Stimulated activated CD8-positive, alpha-beta memory T cell treated with anti-CD3 and anti-CD28 coated beads, Interleukin-4, amount 100 ng/mL, for 48 hours (primary cell): Measurements from ENCODE around the gene ITPRIP.

Source experiments
- DNase-seq: peaks from one replicate; pipeline ENCODE4 v3.0.0-alpha.2; 2020

The ITPRIP gene

GRCh38 chr10:104340111-104340526, 1.9 kb upstream of the ITPRIP start:
- DNase-seq: no peak

DNA sequence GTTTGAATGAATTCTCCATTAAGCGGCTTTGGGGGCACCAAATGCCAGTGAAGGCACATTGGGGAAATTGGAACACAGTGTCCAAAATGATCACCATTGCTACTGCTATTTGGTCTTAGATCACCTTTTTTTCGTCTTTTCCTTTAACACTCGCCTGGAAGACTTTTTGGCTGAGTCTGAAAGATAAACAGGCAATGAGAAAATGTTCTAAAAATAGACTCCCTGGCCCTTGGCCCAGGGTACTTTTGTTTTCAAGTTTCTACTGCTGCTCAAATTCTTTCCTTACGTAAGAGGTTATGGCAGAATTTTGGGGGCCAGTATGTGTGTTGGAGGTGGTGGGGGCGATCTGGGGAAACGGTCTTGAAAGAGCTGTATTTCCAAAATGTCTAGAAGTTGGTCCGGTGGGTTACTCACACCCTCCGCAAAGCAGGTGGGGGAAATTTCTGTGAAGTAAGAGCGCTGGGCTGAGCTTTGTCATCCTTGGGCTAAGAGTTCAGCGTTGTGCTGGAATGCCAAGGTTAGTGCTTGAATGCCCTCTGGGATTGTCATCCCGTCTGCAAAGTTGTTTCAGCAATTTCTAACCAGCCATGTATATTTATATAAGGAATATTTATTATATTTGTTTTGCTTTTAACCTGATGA, 1.3 kb upstream of the ITPRIP start:
- no peak for DNase-seq

DNA sequence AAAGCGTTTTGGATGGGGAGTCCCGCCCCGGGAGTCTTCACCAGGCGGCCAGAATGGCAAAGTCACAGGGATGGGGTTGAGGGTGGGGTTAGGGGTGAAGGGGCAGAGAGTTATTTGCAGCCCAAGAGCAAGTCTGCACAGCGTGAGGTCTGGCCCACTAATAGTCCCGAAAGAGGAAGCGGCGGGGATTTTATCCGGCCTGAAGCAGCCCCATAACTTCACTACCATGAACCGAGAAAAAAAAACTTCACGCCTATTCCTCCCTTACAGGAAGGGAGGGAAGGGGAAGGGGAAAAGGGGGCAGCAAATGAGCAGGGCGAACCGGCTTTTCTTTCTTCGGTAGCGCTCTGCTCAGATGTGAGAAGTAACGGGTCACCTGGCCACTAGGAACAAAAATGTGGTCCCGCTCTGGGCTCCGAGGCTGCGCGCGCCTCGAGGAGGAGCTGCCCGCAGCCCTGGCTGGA, 712 bp downstream of the ITPRIP start:
- DNase-seq: no peak

DNA sequence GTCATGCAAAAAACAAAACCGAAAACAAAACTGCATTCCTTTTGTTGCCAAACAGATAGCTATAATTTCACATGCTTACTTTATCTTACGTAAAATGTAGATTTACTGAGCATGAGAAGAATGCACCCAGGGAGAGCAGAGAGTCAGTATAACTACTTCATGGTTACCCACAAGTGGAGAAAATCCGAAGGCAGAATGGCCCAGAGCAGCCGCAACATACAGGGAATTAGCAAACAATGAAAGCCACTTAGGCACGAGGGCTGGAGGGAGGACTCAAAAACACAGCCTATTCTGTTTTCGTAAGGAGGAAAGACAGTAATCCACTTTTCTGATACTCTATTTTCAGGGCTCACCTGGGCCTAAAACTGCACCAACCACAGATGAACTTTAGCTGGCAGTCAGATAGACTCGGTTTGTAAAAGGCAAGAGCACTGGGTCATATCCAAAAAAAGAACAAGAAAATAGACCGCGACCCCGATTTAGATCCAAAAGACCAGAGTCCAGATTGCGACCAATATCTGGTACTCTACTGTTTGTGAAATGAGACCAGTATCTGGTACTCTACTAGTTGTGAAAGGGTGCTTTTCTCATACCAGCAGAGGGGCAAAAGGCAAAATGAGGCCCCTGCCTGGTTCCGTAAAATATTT, 1.3 kb downstream of the ITPRIP start:
- DNase-seq: peak; percentile 28

GRCh38 chr10:104334965-104335650, 3.2 kb downstream of the ITPRIP start:
- peak; percentile 30 for DNase-seq

GRCh38 chr10:104334561-104334960, 3.7 kb downstream of the ITPRIP start:
- DNase-seq: peak; percentile 14

- DNase-seq: peak; percentile 23
Measured at GRCh38 chr10:104333728-104334373, 4.4 kb downstream of the ITPRIP start.

DNA sequence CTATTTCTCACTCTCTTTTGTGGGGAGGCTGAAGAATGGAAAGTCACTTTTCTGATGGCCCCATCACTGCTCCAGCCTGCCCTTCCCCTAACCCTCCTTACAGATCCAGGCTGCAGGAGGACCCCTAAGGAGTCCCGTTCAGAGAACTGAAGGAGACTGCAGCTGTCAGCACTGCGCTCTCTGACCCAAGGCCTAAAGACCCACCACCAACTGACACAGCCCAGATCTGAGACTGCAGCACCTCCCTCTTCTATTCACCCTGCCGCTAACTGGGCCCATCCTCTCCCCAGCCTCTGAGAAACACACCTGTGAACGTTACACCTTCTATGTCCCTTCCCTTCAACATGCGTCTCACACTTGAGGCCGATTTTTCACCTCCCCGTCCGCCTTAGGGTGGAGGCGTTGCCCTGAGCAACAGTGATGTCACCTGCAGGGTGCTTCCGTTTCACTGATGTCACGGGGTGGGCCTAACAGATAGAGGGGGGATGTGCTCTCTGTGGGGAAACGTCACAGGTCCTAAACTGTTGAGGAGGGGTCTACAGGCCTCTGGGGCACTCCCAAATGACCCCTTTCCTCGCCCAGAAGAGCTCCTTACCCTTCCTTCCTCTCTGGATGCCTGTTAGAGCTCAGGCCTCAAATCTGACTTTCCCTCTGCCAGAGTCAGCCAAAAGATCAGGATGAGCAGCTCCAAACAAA, 5.1 kb downstream of the ITPRIP start:
- peak; percentile 74 for DNase-seq

GRCh38 chr10:104332243-104333031, 5.8 kb downstream of the ITPRIP start:
- DNase-seq: peak; percentile 12

- DNase-seq: no peak
Measured at GRCh38 chr10:104331208-104331838, 6.9 kb downstream of the ITPRIP start.

DNA sequence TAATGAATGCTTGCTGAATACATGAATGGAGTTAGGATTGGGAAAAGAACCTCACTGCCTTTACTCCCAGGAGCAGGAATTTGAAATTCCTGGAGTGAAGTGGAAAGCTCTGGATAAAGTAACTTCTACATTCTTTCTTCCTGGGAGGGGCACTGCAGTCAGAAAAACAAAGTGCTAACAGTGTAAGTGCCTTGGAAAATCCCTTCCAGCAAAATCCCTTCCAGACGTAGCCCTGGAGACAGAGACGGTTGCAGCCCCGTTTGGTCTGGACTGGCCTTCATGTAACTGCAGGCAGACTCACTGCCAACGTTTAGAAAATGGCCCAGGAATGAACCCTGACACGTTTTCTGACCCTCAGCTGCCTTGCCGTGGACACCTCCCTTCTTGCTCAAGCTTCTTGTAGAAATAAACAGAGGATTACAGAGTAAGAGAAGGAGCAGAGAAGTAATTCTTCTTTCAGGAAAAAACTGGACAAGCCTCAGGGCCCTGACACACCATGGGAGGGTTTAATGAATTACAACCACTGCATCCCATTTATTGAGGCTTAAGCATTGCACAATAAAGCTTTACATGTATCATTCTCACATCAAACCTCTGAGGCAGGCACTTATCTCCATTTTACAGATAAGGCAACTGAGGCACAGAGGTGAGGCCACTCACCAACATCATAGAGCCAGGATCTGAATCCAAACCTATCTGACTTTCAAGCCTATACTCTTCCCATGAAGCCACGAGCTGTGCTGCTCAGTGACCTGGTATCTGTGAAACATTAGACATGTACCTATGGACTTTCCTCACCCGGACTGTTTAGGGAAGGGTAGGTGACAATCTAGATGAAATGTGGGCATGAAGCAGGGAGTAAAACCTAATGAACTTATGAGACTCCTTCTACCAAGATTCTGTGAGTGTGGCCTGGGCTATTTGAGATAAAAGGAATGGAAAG, 7.8 kb downstream of the ITPRIP start:
- no peak for DNase-seq

- DNase-seq: no peak
Measured at GRCh38 chr10:104329735-104330134, 8.5 kb downstream of the ITPRIP start.

DNA sequence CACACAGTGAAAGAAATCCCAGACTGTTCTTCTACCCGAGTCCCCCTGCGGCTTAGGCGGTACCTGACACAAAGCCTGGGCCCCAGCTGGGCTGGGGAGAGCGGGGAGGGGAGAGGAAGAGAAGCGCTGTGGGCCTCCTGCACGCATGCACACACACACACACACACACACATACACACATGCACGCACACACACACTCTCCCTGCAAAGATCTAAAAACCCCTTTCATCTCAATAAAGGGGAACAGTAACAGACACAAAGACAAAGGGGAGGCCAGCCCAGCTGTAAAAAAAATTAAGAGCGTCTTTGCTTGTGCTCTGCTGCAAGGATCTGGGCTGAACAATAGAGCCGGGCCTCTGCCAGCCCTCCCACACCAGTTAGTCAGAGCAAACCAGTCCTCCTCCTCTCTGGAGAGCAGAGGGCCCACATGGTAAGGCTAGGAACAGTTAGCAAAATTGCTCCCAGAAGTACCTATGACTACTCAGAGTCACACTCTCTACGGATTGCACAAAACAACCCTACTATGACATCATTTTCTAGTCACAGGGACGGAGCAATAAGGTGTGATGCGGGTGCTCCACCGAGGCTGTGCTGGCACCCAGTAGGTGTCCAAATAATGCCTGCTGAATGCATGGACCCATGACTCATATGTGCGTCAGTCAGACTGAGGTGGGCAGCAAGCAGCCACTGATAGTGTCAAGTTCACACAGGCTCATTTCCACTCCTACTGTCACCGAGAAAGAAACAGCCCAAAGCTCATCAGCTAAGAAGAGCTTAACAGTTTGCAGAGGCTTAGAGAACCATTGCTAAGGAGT, 9.2 kb downstream of the ITPRIP start:
- DNase-seq: peak; percentile 83

DNA sequence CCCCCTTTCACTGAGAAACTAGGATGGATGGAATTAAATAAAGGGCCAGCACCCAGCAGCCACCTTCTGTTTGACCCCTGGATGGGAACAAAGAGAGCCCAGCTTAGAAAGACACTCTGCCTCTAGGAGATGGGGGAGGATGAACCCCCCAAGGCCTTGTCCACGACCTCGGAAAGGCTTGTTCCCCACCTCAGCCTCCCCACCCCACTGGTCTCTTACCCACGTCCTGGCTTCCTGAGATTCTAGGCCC, 9.7 kb downstream of the ITPRIP start:
- no peak for DNase-seq

GRCh38 chr10:104327745-104328645, 10.3 kb downstream of the ITPRIP start:
- no peak for DNase-seq

DNA sequence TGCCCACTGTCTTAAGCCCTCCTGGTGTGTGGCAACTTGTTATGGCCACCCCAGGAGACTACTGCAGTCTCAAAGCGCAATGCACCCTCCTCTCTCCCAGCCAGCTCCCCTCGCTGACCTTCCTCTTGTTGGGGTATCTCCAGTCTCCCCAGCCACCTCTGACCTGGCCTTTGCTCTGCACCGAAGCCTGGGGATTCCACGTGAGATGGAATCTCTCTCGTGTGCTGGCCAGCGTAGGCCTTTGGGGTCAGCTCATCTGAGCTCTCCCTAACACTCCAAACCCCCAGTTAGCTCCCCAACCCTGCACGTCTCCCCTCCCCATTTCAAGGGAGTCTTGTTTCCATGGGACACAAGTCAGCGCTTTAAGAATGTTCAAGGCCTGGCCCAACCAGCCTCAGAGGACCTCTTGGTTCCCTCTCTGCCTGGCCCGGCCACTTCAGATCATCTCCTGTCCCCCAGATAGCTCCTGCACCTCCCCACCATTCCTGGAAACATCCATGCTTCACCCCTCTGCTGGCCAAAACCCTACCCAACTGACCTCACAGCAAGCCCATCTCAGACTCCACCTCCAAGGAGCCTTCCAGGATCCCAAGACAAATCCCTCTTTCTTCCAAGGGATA, 11.2 kb downstream of the ITPRIP start:
- no peak for DNase-seq

DNA sequence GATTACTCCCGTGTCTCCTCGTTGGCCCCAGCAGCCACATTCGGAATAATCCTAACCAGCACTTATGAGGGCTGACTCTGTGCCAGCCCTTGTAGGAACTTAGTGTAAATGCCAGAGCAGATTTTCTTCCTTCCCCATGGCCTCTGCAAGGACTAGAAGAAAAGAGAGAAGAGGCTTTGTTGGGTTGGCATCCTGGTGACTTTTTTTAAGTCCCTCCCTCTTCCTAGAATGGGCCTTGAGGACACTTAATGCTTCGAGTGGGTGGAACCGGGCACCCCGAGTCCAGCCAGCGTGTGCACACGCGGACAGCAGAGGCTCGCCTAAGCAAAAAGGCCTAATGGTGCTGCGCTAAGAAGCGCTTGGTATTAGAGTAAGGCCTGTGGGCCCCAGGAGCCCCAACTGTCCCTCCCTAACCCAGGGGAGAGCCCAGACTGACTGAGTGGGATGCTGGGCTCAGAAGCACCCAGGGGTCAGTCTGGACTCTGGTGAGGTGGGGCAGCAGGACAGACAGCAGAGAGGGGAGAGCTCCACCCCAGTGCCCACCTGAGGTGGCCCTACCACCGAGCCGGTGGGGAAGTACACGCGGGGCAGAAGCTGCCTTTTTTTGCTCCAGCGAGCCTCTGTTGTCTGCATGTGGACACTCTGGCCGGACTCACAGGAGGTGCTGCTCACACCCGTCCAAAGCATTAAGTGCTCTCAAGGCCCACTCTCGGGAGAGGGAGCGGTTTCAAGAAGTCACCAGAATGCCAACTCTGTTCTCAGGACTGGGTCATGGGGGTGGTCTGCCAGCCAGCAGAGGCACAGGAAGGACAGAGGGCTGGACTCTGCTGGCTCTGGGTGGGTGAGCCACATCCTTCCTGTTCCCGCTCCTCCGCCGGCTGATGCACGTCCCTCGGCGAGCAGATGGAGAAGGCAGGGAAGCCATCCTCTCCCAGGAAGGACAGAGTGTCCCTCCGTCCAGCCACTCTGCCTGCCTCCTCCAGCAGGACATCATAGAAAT, 12.5 kb downstream of the ITPRIP start:
- no peak for DNase-seq
